HEK293 (cell line): ENCODE data around the gene ABHD14A.

Experiments
- TF ChIP-seq, protein P1 (sequence below): fragments of 450-650 bp; formaldehyde crosslinking; IDR thresholded peaks from 2 replicates; pipeline ENCODE4 v1.5.1; 2016; ENCODE audit warnings: missing biosample characterization, missing genetic modification characterization
- TF ChIP-seq, protein P2 (sequence below): fragments of 450-650 bp; formaldehyde crosslinking; IDR thresholded peaks from 2 replicates; pipeline ENCODE4 v1.5.1; 2016; ENCODE audit warnings: missing biosample characterization, missing genetic modification characterization

DNA sequence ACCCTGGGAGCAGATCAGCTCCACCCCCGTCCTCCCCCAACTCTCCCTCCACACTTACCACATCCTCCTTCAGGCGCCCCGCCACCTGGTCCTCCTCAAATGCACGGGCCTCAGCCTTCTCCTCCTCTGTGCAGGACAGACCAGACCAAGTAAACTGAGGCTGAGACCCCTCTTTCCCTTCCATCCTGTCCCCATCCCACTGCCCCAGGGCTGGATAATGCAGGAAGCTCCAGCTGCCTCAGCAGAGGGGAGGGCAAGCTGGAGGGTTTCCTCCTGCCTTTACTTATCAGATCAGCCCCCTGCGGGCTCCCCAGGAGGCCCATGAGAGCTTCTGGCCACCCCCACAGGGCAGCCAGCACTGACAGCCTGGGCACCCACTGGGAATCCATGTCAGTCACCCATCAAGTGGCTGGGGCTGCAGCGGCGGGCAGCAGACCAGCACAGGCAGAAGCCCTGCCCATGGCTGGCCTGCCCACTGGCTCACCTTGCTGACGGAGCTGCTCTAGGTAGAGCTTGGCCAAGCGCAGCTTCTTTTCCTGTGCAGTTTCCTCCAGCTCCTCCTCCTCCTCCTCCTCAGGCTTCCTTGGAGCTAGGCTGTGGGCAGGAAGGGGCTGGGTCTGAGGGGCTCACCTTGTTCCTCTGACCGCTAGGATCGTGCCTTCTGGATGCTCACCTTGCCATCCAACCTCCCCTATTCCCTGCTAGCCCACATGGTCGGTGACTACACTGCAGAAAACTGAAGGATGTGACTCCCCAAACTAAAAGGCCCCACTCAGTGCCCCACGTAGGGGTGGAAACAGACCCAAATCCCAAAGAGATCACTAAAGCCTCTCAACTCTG is 37.0 kb upstream of the ABHD14A start:
- TF ChIP-seq, protein P1, sequence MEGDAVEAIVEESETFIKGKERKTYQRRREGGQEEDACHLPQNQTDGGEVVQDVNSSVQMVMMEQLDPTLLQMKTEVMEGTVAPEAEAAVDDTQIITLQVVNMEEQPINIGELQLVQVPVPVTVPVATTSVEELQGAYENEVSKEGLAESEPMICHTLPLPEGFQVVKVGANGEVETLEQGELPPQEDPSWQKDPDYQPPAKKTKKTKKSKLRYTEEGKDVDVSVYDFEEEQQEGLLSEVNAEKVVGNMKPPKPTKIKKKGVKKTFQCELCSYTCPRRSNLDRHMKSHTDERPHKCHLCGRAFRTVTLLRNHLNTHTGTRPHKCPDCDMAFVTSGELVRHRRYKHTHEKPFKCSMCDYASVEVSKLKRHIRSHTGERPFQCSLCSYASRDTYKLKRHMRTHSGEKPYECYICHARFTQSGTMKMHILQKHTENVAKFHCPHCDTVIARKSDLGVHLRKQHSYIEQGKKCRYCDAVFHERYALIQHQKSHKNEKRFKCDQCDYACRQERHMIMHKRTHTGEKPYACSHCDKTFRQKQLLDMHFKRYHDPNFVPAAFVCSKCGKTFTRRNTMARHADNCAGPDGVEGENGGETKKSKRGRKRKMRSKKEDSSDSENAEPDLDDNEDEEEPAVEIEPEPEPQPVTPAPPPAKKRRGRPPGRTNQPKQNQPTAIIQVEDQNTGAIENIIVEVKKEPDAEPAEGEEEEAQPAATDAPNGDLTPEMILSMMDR (tag by site-specific recombination), result no peak
- TF ChIP-seq, protein P2, sequence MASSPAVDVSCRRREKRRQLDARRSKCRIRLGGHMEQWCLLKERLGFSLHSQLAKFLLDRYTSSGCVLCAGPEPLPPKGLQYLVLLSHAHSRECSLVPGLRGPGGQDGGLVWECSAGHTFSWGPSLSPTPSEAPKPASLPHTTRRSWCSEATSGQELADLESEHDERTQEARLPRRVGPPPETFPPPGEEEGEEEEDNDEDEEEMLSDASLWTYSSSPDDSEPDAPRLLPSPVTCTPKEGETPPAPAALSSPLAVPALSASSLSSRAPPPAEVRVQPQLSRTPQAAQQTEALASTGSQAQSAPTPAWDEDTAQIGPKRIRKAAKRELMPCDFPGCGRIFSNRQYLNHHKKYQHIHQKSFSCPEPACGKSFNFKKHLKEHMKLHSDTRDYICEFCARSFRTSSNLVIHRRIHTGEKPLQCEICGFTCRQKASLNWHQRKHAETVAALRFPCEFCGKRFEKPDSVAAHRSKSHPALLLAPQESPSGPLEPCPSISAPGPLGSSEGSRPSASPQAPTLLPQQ, result no peak
